ENCODE results near the gene BABAM2. TPM values are rescaled to one million over a fixed set of nuclear protein-coding genes. Genes with fewer than 3 reads are reported as not detected.
A peak's percentile ranks its signal among the peaks of the same experiment; 100 is the strongest.
"Not testable (repeated sequence)": the region's sequence is repeated elsewhere in the genome, so short reads cannot be mapped to it uniquely, and the experiment has no call there.

BABAM2 gene
- total and polyA plus RNA-seq, 7 experiments from 2014 or later: 34.2 to 58.2 (median 44.2) TPM

DNA sequence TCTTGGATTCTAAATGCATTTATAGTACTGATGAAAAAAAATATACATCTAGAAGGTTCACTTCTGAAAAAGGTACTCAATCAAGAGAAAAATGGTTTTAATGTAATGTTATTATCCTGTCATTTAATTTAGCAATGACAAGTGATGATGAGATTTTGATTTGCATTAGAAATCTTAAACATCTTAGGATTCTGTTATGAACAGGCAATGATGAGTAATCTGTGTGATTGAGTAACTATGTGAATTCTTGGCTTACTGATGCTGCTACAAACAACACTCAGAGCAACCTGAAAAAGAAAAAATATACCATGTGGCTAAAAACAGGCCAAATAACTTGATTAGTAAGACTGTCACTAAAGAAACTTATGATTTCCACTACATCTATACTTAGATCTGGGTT lies 30.4 kb upstream of the BABAM2 start:
- intact Hi-C loops (cut with micrococcal nuclease): no loop called here
- H3K27ac Mint-ChIP-seq: no peak overlapping the region

GRCh38 chr2:27863146-27863545 lies 27.4 kb upstream of the BABAM2 start:
- DNase-seq (no peak), ATAC-seq (no peak)
- H3K9me3 ChIP-seq (ENCODE audit: control insufficient read depth in 2 of 3, low read length in 3 of 3): no peaks in the 10 kb centered on the region
- intact Hi-C loops (cut with micrococcal nuclease): no loop called here
- H3K9me3 Mint-ChIP-seq: peaks cover 0 to 4% (median 0%) of the 10 kb centered on the region in 11 donors
- H3K36me3 ChIP-seq (ENCODE audit: control insufficient read depth in 2 of 3, insufficient read depth in 3 of 3, low read length in 3 of 3): no peaks in the 10 kb centered on the region
- peaks cover 0 to 2% (median 0%) of the 10 kb centered on the region in 5 donors for H3K27me3 Mint-ChIP-seq
- H3K27ac ChIP-seq (ENCODE audit: low read depth, low read length): no peak overlapping the region
- CTCF ChIA-PET: no interaction called here
- H3K27me3 ChIP-seq (ENCODE audit: control insufficient read depth in 2 of 2, insufficient read depth in 2 of 2, low read length in 2 of 2): no peaks in the 10 kb centered on the region
- POLR2A ChIA-PET: no interaction called here
- no peak overlapping the region for H3K4me3 Mint-ChIP-seq
- H3K4me3 ChIP-seq (ENCODE audit: low read length): no peak overlapping the region
- H3K27ac Mint-ChIP-seq: no peak overlapping the region
- peaks cover 0 to 5% (median 0%) of the 10 kb centered on the region in 5 donors for H3K36me3 Mint-ChIP-seq
- H3K4me1 Mint-ChIP-seq: peaks cover 0 to 5% (median 0%) of the 10 kb centered on the region in 7 donors
- H3K4me1 ChIP-seq (ENCODE audit: control insufficient read depth in 2 of 2, insufficient read depth in 2 of 2, low read length in 2 of 2): no peaks in the 10 kb centered on the region

More for the DNA sequence above, 30.4 kb upstream of the BABAM2 start:
- no peaks in the 10 kb centered on the region for H3K36me3 ChIP-seq (ENCODE audit: control insufficient read depth in 2 of 3, insufficient read depth in 3 of 3, low read length in 3 of 3)
- Mint-ChIP-seq H3K36me3 (peaks cover 0 to 28% (median 11%) of the 10 kb centered on the region in 5 donors), H3K4me3 (no peak overlapping the region), H3K4me1 (peaks cover 0 to 14% (median 0%) of the 10 kb centered on the region in 7 donors), H3K9me3 (peaks cover 0 to 15% (median 5%) of the 10 kb centered on the region in 11 donors), H3K27me3 (no peaks in the 10 kb centered on the region)
- no peak overlapping the region for H3K4me3 ChIP-seq (ENCODE audit: low read length)
- no peaks in the 10 kb centered on the region for H3K9me3 ChIP-seq (ENCODE audit: control insufficient read depth in 2 of 3, low read length in 3 of 3)
- no peak for DNase-seq
- ATAC-seq: no peak
- H3K27me3 ChIP-seq (ENCODE audit: control insufficient read depth in 2 of 2, insufficient read depth in 2 of 2, low read length in 2 of 2): no peaks in the 10 kb centered on the region
- H3K27ac ChIP-seq (ENCODE audit: low read depth, low read length): no peak overlapping the region
- H3K4me1 ChIP-seq (ENCODE audit: control insufficient read depth in 2 of 2, insufficient read depth in 2 of 2, low read length in 2 of 2): no peaks in the 10 kb centered on the region
- POLR2A ChIA-PET: no interaction called here
- CTCF ChIA-PET: no interaction called here

GRCh38 chr2:27863955-27864354 lies 26.6 kb upstream of the BABAM2 start:
- ATAC-seq; H3K27me3 Mint-ChIP-seq; intact Hi-C loops (cut with micrococcal nuclease); H3K27ac ChIP-seq (ENCODE audit: low read depth, low read length); H3K4me1 ChIP-seq (ENCODE audit: control insufficient read depth in 2 of 2, insufficient read depth in 2 of 2, low read length in 2 of 2); H3K4me3 ChIP-seq (ENCODE audit: low read length); H3K9me3 Mint-ChIP-seq; H3K4me1 Mint-ChIP-seq; H3K36me3 ChIP-seq (ENCODE audit: control insufficient read depth in 2 of 3, insufficient read depth in 3 of 3, low read length in 3 of 3); CTCF ChIA-PET; H3K27me3 ChIP-seq (ENCODE audit: control insufficient read depth in 2 of 2, insufficient read depth in 2 of 2, low read length in 2 of 2); H3K36me3 Mint-ChIP-seq; H3K9me3 ChIP-seq (ENCODE audit: control insufficient read depth in 2 of 3, low read length in 3 of 3); H3K27ac Mint-ChIP-seq; POLR2A ChIA-PET; DNase-seq; H3K4me3 Mint-ChIP-seq: not testable (repeated sequence)

DNA sequence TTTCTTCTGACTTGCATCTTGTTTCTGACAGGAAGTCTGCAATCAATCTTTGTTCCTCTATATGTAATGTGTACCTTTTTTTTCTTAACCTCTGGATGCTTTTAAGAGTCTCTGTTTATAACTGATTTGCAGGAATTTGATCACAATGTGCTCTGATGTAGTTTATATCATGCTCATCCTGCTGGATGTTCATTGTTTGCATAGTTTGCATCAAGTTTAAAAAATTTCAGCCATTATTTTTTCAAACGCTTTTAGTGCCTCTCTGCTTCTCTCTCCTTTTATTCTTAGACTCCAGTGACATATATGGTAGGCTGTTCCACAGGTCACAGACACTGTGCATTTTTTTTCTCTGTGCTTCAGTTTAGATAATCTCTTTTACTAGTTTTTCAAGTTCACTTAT lies 24.3 kb upstream of the BABAM2 start:
- H3K36me3 ChIP-seq (ENCODE audit: control insufficient read depth in 2 of 3, insufficient read depth in 3 of 3, low read length in 3 of 3): no peaks in the 10 kb centered on the region
- no peak overlapping the region for H3K27ac ChIP-seq (ENCODE audit: low read depth, low read length)
- ATAC-seq: no peak
- Mint-ChIP-seq H3K4me1 (peaks cover 0 to 5% (median 0%) of the 10 kb centered on the region in 7 donors), H3K27me3 (peaks cover 0 to 2% (median 0%) of the 10 kb centered on the region in 5 donors), H3K9me3 (no peaks in the 10 kb centered on the region), H3K36me3 (peaks cover 0 to 14% (median 3%) of the 10 kb centered on the region in 5 donors), H3K4me3 (no peak overlapping the region), H3K27ac (peak overlapping the region in 1 of 9 donors; percentile 15)
- H3K27me3 ChIP-seq (ENCODE audit: control insufficient read depth in 2 of 2, insufficient read depth in 2 of 2, low read length in 2 of 2): no peaks in the 10 kb centered on the region
- no peak overlapping the region for H3K4me3 ChIP-seq (ENCODE audit: low read length)
- ChIA-PET CTCF (no interaction called here), POLR2A (no interaction called here)
- intact Hi-C loops (cut with micrococcal nuclease): no loop called here
- H3K9me3 ChIP-seq (ENCODE audit: control insufficient read depth in 2 of 3, low read length in 3 of 3): no peaks in the 10 kb centered on the region
- no peaks in the 10 kb centered on the region for H3K4me1 ChIP-seq (ENCODE audit: control insufficient read depth in 2 of 2, insufficient read depth in 2 of 2, low read length in 2 of 2)
- DNase-seq: no peak

DNA sequence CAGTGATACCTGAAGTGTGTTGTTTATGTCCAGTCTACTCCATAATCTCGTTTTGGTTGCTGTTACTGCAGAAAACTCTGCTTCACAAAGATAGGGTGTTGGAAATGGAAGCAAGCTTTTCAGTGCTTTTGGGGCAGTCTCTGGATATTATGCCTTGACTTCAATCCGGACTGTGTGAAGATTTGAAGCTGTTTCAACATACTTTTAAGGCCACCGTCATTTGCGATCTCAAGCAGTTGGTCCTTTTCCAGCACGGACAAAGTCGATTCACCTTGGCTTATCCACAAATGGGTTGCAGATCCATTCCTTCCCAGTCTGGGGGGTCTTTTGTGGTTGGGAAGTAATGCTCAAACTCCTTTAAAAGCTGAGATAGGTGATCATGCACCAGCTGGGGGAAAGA lies 20.8 kb upstream of the BABAM2 start:
- H3K9me3 Mint-ChIP-seq: peaks cover 0 to 3% (median 0%) of the 10 kb centered on the region in 11 donors
- CTCF ChIA-PET: no interaction called here
- no peak overlapping the region for H3K4me3 Mint-ChIP-seq
- peaks cover 0 to 18% (median 3%) of the 10 kb centered on the region in 5 donors for H3K36me3 Mint-ChIP-seq
- H3K9me3 ChIP-seq (ENCODE audit: control insufficient read depth in 2 of 3, low read length in 3 of 3): no peaks in the 10 kb centered on the region
- peaks cover 0 to 5% (median 1%) of the 10 kb centered on the region in 7 donors for H3K4me1 Mint-ChIP-seq
- H3K27me3 Mint-ChIP-seq: peaks cover 0 to 2% (median 0%) of the 10 kb centered on the region in 5 donors
- H3K27ac Mint-ChIP-seq: no peak overlapping the region
- intact Hi-C loops (cut with micrococcal nuclease): no loop called here
- H3K27ac ChIP-seq (ENCODE audit: low read depth, low read length): no peak overlapping the region
- no peaks in the 10 kb centered on the region for H3K36me3 ChIP-seq (ENCODE audit: control insufficient read depth in 2 of 3, insufficient read depth in 3 of 3, low read length in 3 of 3)
- DNase-seq (no peak), ATAC-seq (no peak)
- POLR2A ChIA-PET: no interaction called here
- no peak overlapping the region for H3K4me3 ChIP-seq (ENCODE audit: low read length)
- H3K27me3 ChIP-seq (ENCODE audit: control insufficient read depth in 2 of 2, insufficient read depth in 2 of 2, low read length in 2 of 2): no peaks in the 10 kb centered on the region
- no peaks in the 10 kb centered on the region for H3K4me1 ChIP-seq (ENCODE audit: control insufficient read depth in 2 of 2, insufficient read depth in 2 of 2, low read length in 2 of 2)

GRCh38 chr2:27870724-27871123 lies 19.8 kb upstream of the BABAM2 start:
- H3K27ac ChIP-seq (ENCODE audit: low read depth, low read length): no peak overlapping the region
- POLR2A ChIA-PET: no interaction called here
- ATAC-seq (no peak), DNase-seq (no peak)
- no peaks in the 10 kb centered on the region for H3K36me3 ChIP-seq (ENCODE audit: control insufficient read depth in 2 of 3, insufficient read depth in 3 of 3, low read length in 3 of 3)
- H3K27me3 ChIP-seq (ENCODE audit: control insufficient read depth in 2 of 2, insufficient read depth in 2 of 2, low read length in 2 of 2): no peaks in the 10 kb centered on the region
- peaks cover 0 to 2% (median 0%) of the 10 kb centered on the region in 5 donors for H3K27me3 Mint-ChIP-seq
- no peaks in the 10 kb centered on the region for H3K9me3 ChIP-seq (ENCODE audit: control insufficient read depth in 2 of 3, low read length in 3 of 3)
- intact Hi-C loops (cut with micrococcal nuclease): no loop called here
- H3K4me1 Mint-ChIP-seq: peaks cover 0 to 5% (median 2%) of the 10 kb centered on the region in 7 donors
- H3K4me3 ChIP-seq (ENCODE audit: low read length): no peak overlapping the region
- H3K36me3 Mint-ChIP-seq: peaks cover 2 to 21% (median 3%) of the 10 kb centered on the region in 5 donors
- peaks cover 0 to 6% (median 2%) of the 10 kb centered on the region in 11 donors for H3K9me3 Mint-ChIP-seq
- no peaks in the 10 kb centered on the region for H3K4me1 ChIP-seq (ENCODE audit: control insufficient read depth in 2 of 2, insufficient read depth in 2 of 2, low read length in 2 of 2)
- CTCF ChIA-PET: no interaction called here
- no peak overlapping the region for H3K4me3 Mint-ChIP-seq
- H3K27ac Mint-ChIP-seq: no peak overlapping the region

DNA sequence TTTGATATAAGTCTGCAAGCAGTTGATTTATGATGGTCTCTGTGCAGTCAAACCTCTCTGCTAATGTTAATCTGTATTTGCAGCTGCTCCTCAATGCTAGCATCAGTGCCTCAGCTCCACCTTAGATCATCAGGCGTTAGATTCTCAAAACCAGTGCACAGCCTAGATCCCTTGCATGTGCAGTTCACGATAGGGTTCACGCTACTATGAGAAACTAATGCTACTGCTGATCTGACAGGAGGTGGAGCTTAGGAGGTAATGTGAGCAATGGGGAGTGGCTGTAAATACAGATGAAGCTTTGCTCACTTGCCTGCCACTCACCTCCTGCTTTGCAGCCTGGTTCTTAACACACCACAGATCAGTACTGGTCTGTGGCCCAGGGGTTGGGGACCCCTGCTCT lies 18.7 kb upstream of the BABAM2 start:
- Histone ChIP-seq H3K9me3 (ENCODE audit: control insufficient read depth in 2 of 3, low read length in 3 of 3) (no peaks in the 10 kb centered on the region), H3K27me3 (ENCODE audit: control insufficient read depth in 2 of 2, insufficient read depth in 2 of 2, low read length in 2 of 2) (no peaks in the 10 kb centered on the region), H3K4me3 (ENCODE audit: low read length) (no peak overlapping the region), H3K36me3 (ENCODE audit: control insufficient read depth in 2 of 3, insufficient read depth in 3 of 3, low read length in 3 of 3) (no peaks in the 10 kb centered on the region), H3K27ac (ENCODE audit: low read depth, low read length) (no peak overlapping the region), H3K4me1 (ENCODE audit: control insufficient read depth in 2 of 2, insufficient read depth in 2 of 2, low read length in 2 of 2) (no peaks in the 10 kb centered on the region)
- Mint-ChIP-seq H3K4me3 (no peak overlapping the region), H3K36me3 (peaks cover 3 to 21% (median 7%) of the 10 kb centered on the region in 5 donors), H3K4me1 (peaks cover 0 to 4% (median 0%) of the 10 kb centered on the region in 7 donors), H3K27ac (no peak overlapping the region), H3K9me3 (peaks cover 0 to 10% (median 5%) of the 10 kb centered on the region in 11 donors), H3K27me3 (peaks cover 0 to 2% (median 0%) of the 10 kb centered on the region in 5 donors)
- no peak for ATAC-seq
- no peak for DNase-seq
- POLR2A ChIA-PET: no interaction called here
- CTCF ChIA-PET: interaction anchor here (1.0 kb wide), 1 partner anchor 18 kb away, joined by 3 read pairs; the partner anchor contains the start of gene RBKS
- intact Hi-C loops (cut with micrococcal nuclease): no loop called here
